Esophagus muscularis mucosa (tissue), 4 donors: ENCODE results near the gene CUL4A. TPM values are rescaled to one million over a fixed set of nuclear protein-coding genes. Genes with fewer than 3 reads are reported as not detected.

ENCODE experiments used
- DNase-seq: peaks from one replicate; pipeline ENCODE4 v3.0.0-alpha.2; 2017; ENCODE audit errors: extremely low spot score
- H3K27ac ChIP-seq, 4 donors: fragments of 200-600 bp; sonication (generic); replicated peaks in 1 of 4; 1 replicate in 3 of 4; 2 replicates in 1 of 4; pipeline ENCODE4 v1.5.1; 2016 to 2019; ENCODE audit warnings: mild to moderate bottlenecking in 1 of 4
- H3K27me3 ChIP-seq, 4 donors: fragments of 200-600 bp; sonication (generic); one replicate each; pipeline versions ENCODE4 v1.5.1 to v1.6.0; 2016 to 2019
- H3K36me3 ChIP-seq, 4 donors: fragments of 200-600 bp; sonication (generic); one replicate each; pipeline ENCODE4 v1.5.1; 2016 to 2019
- H3K4me1 ChIP-seq, 4 donors: fragments of 200-600 bp; sonication (generic); one replicate each; pipeline ENCODE4 v1.5.1; 2016 to 2019
- H3K4me3 ChIP-seq, 4 donors: fragments of 200-600 bp; sonication (generic); 1 replicate in 2 of 4; 2 replicates in 2 of 4; pipeline ENCODE4 v1.5.1; 2016 to 2019; ENCODE audit warnings: mild to moderate bottlenecking in 4 of 4, moderate library complexity in 1 of 4
- H3K9me3 ChIP-seq, 4 donors: fragments of 200-600 bp; sonication (generic); 1 replicate in 3 of 4; 2 replicates in 1 of 4; pipeline ENCODE4 v1.5.1; 2016 to 2019
- CTCF ChIP-seq, 3 experiments: fragments of 200-600 bp in 2 of 3; fragments of 450-650 bp in 1 of 3; sonication (generic) in 2 of 3; IDR thresholded peaks; one replicate each; pipeline ENCODE4 v1.5.1; 2017 to 2019; ENCODE audit warnings: antibody characterized with exemption in 3 of 3, mild to moderate bottlenecking in 2 of 3, moderate library complexity in 1 of 3
- EP300 ChIP-seq: sonication (generic); formaldehyde crosslinking; IDR thresholded peaks from one replicate; pipeline ENCODE4 v1.6.1; 2017; ENCODE audit warnings: antibody characterized with exemption
- POLR2A ChIP-seq: fragments of 450-650 bp; IDR thresholded peaks from one replicate; pipeline ENCODE4 v1.6.1; 2017; ENCODE audit warnings: antibody characterized with exemption, moderate library complexity, mild to moderate bottlenecking, low read depth
- POLR2AphosphoS5 ChIP-seq, 2 donors: sonication (generic); formaldehyde crosslinking; IDR thresholded peaks; one replicate each; pipeline ENCODE4 v1.6.1; 2017; ENCODE audit warnings: antibody characterized with exemption in 2 of 2
- WGBS: methylation state at CpG from one replicate; pipeline ENCODE4 v1.1.5; 2018; 5-methylcytosine and 5-hydroxymethylcytosine counted together
- intact Hi-C: fragments of 100-400 bp; cut with DNase I; formaldehyde crosslinking; loops from one replicate; pipeline ENCODE4 v1.15.1; 2023
- total RNA-seq, 4 donors: library from RNA; depleted of rRNA; stranded (reverse); fragments of >200 nt; gene quantifications; one replicate each; pipeline versions ENCODE4 v1.1.0 to v1.2.1, GENCODE V29; 2016

The CUL4A gene
- total RNA-seq, 4 donors from 2014 or later = 93.4 to 154 (median 122) TPM

GRCh38 chr13:113178070-113178895, 31.1 kb upstream of the CUL4A start:
- Histone ChIP-seq H3K4me3 (no peak overlapping the region), H3K27ac (peak overlapping the region in 3 of 4 donors; percentile 6 to 46 (median 20)), H3K36me3 (peaks cover 69 to 93% (median 81%) of the 10 kb centered on the region in 4 donors), H3K4me1 (peaks cover 0 to 17% (median 12%) of the 10 kb centered on the region in 4 donors), H3K27me3 (no peaks in the 10 kb centered on the region), H3K9me3 (no peaks in the 10 kb centered on the region)
- DNase-seq = no peak
- intact Hi-C loops = no loop called here
- 61% methylated on average over 25 of the region's 25 CpGs for WGBS
- no peak for TF ChIP-seq EP300
- TF ChIP-seq POLR2AphosphoS5 (IDR thresholded peaks at IDR 0.05) = no peak
- TF ChIP-seq CTCF (IDR thresholded peaks at IDR 0.05) = no peak
- no peak for TF ChIP-seq POLR2A

GRCh38 chr13:113178896-113179167, 30.6 kb upstream of the CUL4A start:
- intact Hi-C loops = no loop called here
- peak overlapping the region in 1 of 4 donors; percentile 3 for H3K27ac ChIP-seq

GRCh38 chr13:113179374-113180230, 29.8 kb upstream of the CUL4A start:
- WGBS = 82% methylated on average over 28 of the region's 28 CpGs
- TF ChIP-seq POLR2AphosphoS5 (IDR thresholded peaks at IDR 0.05) (no peak), POLR2A (no peak), CTCF (IDR thresholded peaks at IDR 0.05) (no peak), EP300 (no peak)
- DNase-seq = no peak
- Histone ChIP-seq H3K4me1 (peaks cover 0 to 17% (median 12%) of the 10 kb centered on the region in 4 donors), H3K4me3 (no peak overlapping the region), H3K27me3 (no peaks in the 10 kb centered on the region), H3K27ac (no peak overlapping the region), H3K9me3 (no peaks in the 10 kb centered on the region), H3K36me3 (peaks cover 80 to 98% (median 92%) of the 10 kb centered on the region in 4 donors)
- intact Hi-C loops = no loop called here

More at GRCh38 chr13:113178896-113179167, 30.6 kb upstream of the CUL4A start:
- Histone ChIP-seq H3K9me3 (no peaks in the 10 kb centered on the region), H3K36me3 (peaks cover 74 to 96% (median 86%) of the 10 kb centered on the region in 4 donors), H3K4me3 (no peak overlapping the region), H3K4me1 (peaks cover 0 to 17% (median 12%) of the 10 kb centered on the region in 4 donors), H3K27me3 (no peaks in the 10 kb centered on the region)
- 84% methylated on average over 3 of the region's 3 CpGs for WGBS
- DNase-seq = no peak
- TF ChIP-seq POLR2AphosphoS5 (IDR thresholded peaks at IDR 0.05) = no peak
- TF ChIP-seq EP300 = no peak
- TF ChIP-seq POLR2A = no peak
- TF ChIP-seq CTCF (IDR thresholded peaks at IDR 0.05) = no peak

- H3K4me1 ChIP-seq = peaks cover 0 to 17% (median 15%) of the 10 kb centered on the region in 4 donors
- peaks cover 67 to 91% (median 75%) of the 10 kb centered on the region in 4 donors for H3K36me3 ChIP-seq
- no peak for DNase-seq
- intact Hi-C loops = no loop called here
- no peaks in the 10 kb centered on the region for H3K9me3 ChIP-seq
- H3K27ac ChIP-seq = no peak overlapping the region
- no peak overlapping the region for H3K4me3 ChIP-seq
- 88% methylated on average over 4 of the region's 4 CpGs for WGBS
- no peak for TF ChIP-seq EP300
- no peak for TF ChIP-seq POLR2AphosphoS5 (IDR thresholded peaks at IDR 0.05)
- no peak for TF ChIP-seq CTCF (IDR thresholded peaks at IDR 0.05)
- no peak for TF ChIP-seq POLR2A
- H3K27me3 ChIP-seq = no peaks in the 10 kb centered on the region
These were observed 27.4 kb upstream of the CUL4A start for GRCh38 chr13:113182046-113182445.
